HEK293 (cell line): ENCODE data around the gene METTL17.

Experiments used
- CTCF ChIA-PET: fragments of 350-600 bp; formaldehyde crosslinking; extraction: SDS; loops from one replicate; lab custom pipeline; 2021; ENCODE audit warnings: antibody characterized with exemption; lab: Yijun Ruan, JAX
- POLR2A ChIA-PET: fragments of 300-600 bp; formaldehyde crosslinking; extraction: SDS; loops from one replicate; lab custom pipeline; 2020; ENCODE audit warnings: antibody characterized with exemption, inconsistent platforms; lab: Yijun Ruan, JAX
- H3K27ac ChIP-seq: fragments of 200-500 bp; sonication (Bioruptor generic); 2 replicates; pipeline ENCODE4 v1.5.1; 2014; ENCODE audit warnings: low read depth, low read length, control low read depth, inconsistent platforms; ENCODE audit errors: extremely low read depth
- H3K36me3 ChIP-seq, 2 experiments: fragments of 200-500 bp in 1 of 2; sonication (Bioruptor generic) in 1 of 2; 1 replicate in 1 of 2; 2 replicates in 1 of 2; pipeline ENCODE4 v1.5.1; 2014 to 2017; ENCODE audit warnings: inconsistent platforms in 2 of 2, low read length in 2 of 2; ENCODE audit not compliant: control insufficient read depth in 2 of 2, insufficient read depth in 1 of 2
- H3K4me1 ChIP-seq: fragments of 200-500 bp; sonication (Bioruptor generic); 2 replicates; pipeline ENCODE4 v1.5.1; 2014; ENCODE audit warnings: mild to moderate bottlenecking, low read length, inconsistent platforms; ENCODE audit not compliant: control insufficient read depth, insufficient read depth
- H3K4me3 ChIP-seq: 2 replicates; pipeline ENCODE4 v1.5.1; 2011; ENCODE audit warnings: low read depth, mild to moderate bottlenecking, control low read depth, low read length, moderate library complexity
- H3K9me3 ChIP-seq: fragments of 200-500 bp; sonication (Bioruptor generic); 2 replicates; pipeline ENCODE4 v1.5.1; 2014; ENCODE audit warnings: low read depth, low read length, inconsistent platforms; ENCODE audit not compliant: control insufficient read depth, insufficient read depth
- FEZF1 ChIP-seq: fragments of 450-650 bp; formaldehyde crosslinking; IDR thresholded peaks from 2 replicates; pipeline ENCODE4 v1.5.1; 2016; ENCODE audit warnings: missing biosample characterization, missing genetic modification characterization
- HOXC10 ChIP-seq: sonication (generic); formaldehyde crosslinking; IDR thresholded peaks from 2 replicates; pipeline ENCODE4 v1.8.1; 2023; ENCODE audit warnings: mild to moderate bottlenecking, missing genetic modification reagents
- MYNN ChIP-seq: fragments of 450-650 bp; formaldehyde crosslinking; IDR thresholded peaks from 2 replicates; pipeline ENCODE4 v1.5.1; 2016; ENCODE audit warnings: missing biosample characterization, missing genetic modification characterization, borderline replicate concordance
- SCRT2 ChIP-seq: fragments of 450-650 bp; formaldehyde crosslinking; IDR thresholded peaks from 2 replicates; pipeline ENCODE4 v1.5.1; 2016; ENCODE audit warnings: missing biosample characterization, missing genetic modification characterization
- TCF7L2 ChIP-seq: IDR thresholded peaks from 2 replicates; pipeline ENCODE4 v1.6.1; 2011; ENCODE audit warnings: low read depth, mild to moderate bottlenecking, inconsistent platforms, low read length, moderate library complexity, borderline replicate concordance
- WT1 ChIP-seq: fragments of 450-650 bp; formaldehyde crosslinking; IDR thresholded peaks from 2 replicates; pipeline ENCODE4 v1.5.1; 2016; ENCODE audit warnings: missing biosample characterization, missing genetic modification characterization
- ZBTB10 ChIP-seq: fragments of 450-650 bp; formaldehyde crosslinking; IDR thresholded peaks from 2 replicates; pipeline ENCODE4 v1.5.1; 2016; ENCODE audit warnings: missing biosample characterization, missing genetic modification characterization
- ZBTB7A ChIP-seq: fragments of 450-650 bp; formaldehyde crosslinking; IDR thresholded peaks from 2 replicates; pipeline ENCODE4 v1.5.1; 2016; ENCODE audit warnings: low read depth, missing biosample characterization, missing genetic modification characterization
- ZFP37 ChIP-seq: fragments of 450-650 bp; formaldehyde crosslinking; IDR thresholded peaks from 2 replicates; pipeline ENCODE4 v1.5.1; 2016; ENCODE audit warnings: missing biosample characterization, missing genetic modification characterization
- ZNF132 ChIP-seq: fragments of 450-650 bp; formaldehyde crosslinking; IDR thresholded peaks from 2 replicates; pipeline ENCODE4 v1.5.1; 2017; ENCODE audit warnings: missing biosample characterization, missing genetic modification characterization, borderline replicate concordance
- ZNF174 ChIP-seq: fragments of 450-650 bp; formaldehyde crosslinking; IDR thresholded peaks from 2 replicates; pipeline ENCODE4 v1.5.0; 2017; ENCODE audit warnings: missing biosample characterization, mild to moderate bottlenecking, missing genetic modification characterization
- ZNF18 ChIP-seq: fragments of 450-650 bp; formaldehyde crosslinking; IDR thresholded peaks from 2 replicates; pipeline ENCODE4 v1.5.1; 2016; ENCODE audit warnings: missing biosample characterization, missing genetic modification characterization
- ZNF350 ChIP-seq: fragments of 450-650 bp; formaldehyde crosslinking; IDR thresholded peaks from 2 replicates; pipeline ENCODE4 v1.5.0; 2017; ENCODE audit warnings: missing biosample characterization, mild to moderate bottlenecking, missing genetic modification characterization
- ZNF530 ChIP-seq: fragments of 450-650 bp; formaldehyde crosslinking; IDR thresholded peaks from 2 replicates; pipeline ENCODE4 v1.5.1; 2016; ENCODE audit warnings: low read depth, missing biosample characterization, missing genetic modification characterization
- ZNF585B ChIP-seq: fragments of 450-650 bp; formaldehyde crosslinking; IDR thresholded peaks from 2 replicates; pipeline ENCODE4 v1.5.1; 2016; ENCODE audit warnings: missing biosample characterization, missing genetic modification characterization
- ZNF830 ChIP-seq: fragments of 450-650 bp; IDR thresholded peaks from 2 replicates; pipeline ENCODE4 v1.5.0; 2018; ENCODE audit warnings: missing biosample characterization, missing genetic modification characterization, low read depth, mild to moderate bottlenecking, moderate library complexity
- ZSCAN4 ChIP-seq: fragments of 450-650 bp; formaldehyde crosslinking; IDR thresholded peaks from 2 replicates; pipeline ENCODE4 v1.5.1; 2017; ENCODE audit warnings: missing biosample characterization, missing genetic modification characterization
- ZXDB ChIP-seq: fragments of 450-650 bp; formaldehyde crosslinking; IDR thresholded peaks from 2 replicates; pipeline ENCODE4 v1.5.1; 2016; ENCODE audit warnings: missing biosample characterization, missing genetic modification characterization
- TF ChIP-seq, protein P1 (sequence below): fragments of 450-650 bp; formaldehyde crosslinking; IDR thresholded peaks from 2 replicates; pipeline ENCODE4 v1.5.1; 2016; ENCODE audit warnings: missing biosample characterization, missing genetic modification characterization

METTL17 gene

DNA sequence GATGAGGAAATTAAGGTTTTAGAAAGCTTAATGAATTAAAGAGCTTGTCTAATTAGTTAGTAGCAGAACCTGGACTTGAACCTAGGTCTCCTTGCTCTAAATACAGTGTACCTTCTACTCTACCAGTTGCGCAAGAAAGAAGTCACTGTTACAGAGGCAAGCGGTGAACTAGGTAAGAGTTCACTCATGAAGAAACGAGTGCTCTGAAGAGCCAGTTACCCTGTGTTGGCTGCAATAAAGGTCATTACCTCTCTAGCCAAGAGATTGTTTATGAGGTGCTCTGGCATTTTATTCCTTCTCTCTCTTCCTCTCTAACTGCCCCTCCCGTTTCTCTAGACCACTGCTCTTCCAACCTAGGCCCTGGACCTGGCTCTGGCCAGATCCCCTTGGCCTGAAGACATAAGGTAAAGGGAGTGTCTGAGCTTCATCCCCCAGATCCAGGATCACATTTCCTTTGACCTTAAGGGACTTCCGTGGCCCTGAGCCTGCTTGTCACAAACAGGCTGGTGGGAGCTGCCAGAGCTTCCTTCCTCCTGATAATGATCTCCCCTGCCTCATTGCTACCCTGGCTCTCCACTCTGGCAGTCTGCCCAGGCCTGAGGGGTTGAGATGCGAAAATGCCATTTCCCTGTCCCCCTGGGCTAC is 54.3 kb downstream of the METTL17 start:
- Histone ChIP-seq H3K36me3 (no peaks in the 10 kb centered on the region), H3K9me3 (no peaks in the 10 kb centered on the region), H3K4me1 (no peaks in the 10 kb centered on the region), H3K4me3 (no peak overlapping the region), H3K27ac (no peak overlapping the region)
- TF ChIP-seq ZNF132 (tag by site-specific recombination), result no peak
- TF ChIP-seq, protein P1, sequence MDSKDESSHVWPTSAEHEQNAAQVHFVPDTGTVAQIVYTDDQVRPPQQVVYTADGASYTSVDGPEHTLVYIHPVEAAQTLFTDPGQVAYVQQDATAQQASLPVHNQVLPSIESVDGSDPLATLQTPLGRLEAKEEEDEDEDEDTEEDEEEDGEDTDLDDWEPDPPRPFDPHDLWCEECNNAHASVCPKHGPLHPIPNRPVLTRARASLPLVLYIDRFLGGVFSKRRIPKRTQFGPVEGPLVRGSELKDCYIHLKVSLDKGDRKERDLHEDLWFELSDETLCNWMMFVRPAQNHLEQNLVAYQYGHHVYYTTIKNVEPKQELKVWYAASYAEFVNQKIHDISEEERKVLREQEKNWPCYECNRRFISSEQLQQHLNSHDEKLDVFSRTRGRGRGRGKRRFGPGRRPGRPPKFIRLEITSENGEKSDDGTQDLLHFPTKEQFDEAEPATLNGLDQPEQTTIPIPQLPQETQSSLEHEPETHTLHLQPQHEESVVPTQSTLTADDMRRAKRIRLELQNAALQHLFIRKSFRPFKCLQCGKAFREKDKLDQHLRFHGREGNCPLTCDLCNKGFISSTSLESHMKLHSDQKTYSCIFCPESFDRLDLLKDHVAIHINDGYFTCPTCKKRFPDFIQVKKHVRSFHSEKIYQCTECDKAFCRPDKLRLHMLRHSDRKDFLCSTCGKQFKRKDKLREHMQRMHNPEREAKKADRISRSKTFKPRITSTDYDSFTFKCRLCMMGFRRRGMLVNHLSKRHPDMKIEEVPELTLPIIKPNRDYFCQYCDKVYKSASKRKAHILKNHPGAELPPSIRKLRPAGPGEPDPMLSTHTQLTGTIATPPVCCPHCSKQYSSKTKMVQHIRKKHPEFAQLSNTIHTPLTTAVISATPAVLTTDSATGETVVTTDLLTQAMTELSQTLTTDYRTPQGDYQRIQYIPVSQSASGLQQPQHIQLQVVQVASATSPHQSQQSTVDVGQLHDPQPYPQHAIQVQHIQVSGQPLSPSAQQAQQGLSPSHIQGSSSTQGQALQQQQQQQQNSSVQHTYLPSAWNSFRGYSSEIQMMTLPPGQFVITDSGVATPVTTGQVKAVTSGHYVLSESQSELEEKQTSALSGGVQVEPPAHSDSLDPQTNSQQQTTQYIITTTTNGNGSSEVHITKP, result no peak
- TF ChIP-seq MYNN, result no peak
- no peak for TF ChIP-seq ZBTB10
- no peak for TF ChIP-seq ZNF174
- TF ChIP-seq HOXC10 (CRISPR knock-in tag), result no peak
- TF ChIP-seq SCRT2 (tag by site-specific recombination), result no peak
- TF ChIP-seq ZNF18 (tag by site-specific recombination), result no peak
- TF ChIP-seq WT1 (tag by site-specific recombination), result no peak
- no peak for TF ChIP-seq ZXDB
- TF ChIP-seq ZFP37, result no peak
- TF ChIP-seq ZNF585B (tag by site-specific recombination), result no peak
- no peak for TF ChIP-seq ZNF350
- TF ChIP-seq TCF7L2, result no peak
- no peak for TF ChIP-seq ZNF830
- no peak for TF ChIP-seq ZBTB7A (tag by site-specific recombination)
- no peak for TF ChIP-seq FEZF1 (tag by site-specific recombination)
- no peak for TF ChIP-seq ZSCAN4
- no peak for TF ChIP-seq ZNF530 (tag by site-specific recombination)
- ChIA-PET POLR2A (no interaction called here), CTCF (interaction anchor here (0.6 to 7.0 kb wide), 11 partner anchors 24 to 264 kb away, joined by 3 to 206 read pairs (median 4); partner anchors contain the start of gene TMEM253)
